BJ (cell line): ENCODE measurements around the gene NQO2. TPM values are rescaled to one million over a fixed set of nuclear protein-coding genes. Genes with fewer than 3 reads are reported as not detected.

ENCODE experiments used
- CTCF ChIA-PET: fragments of 350-600 bp; formaldehyde crosslinking; extraction: SDS; loops from one replicate; lab custom pipeline; 2021; ENCODE audit warnings: antibody characterized with exemption, inconsistent platforms; lab: Yijun Ruan, JAX
- POLR2A ChIA-PET: fragments of 300-600 bp; sonication (Branson Sonifier 250); formaldehyde crosslinking; extraction: SDS; loops from one replicate; lab custom pipeline; 2021; ENCODE audit warnings: antibody characterized with exemption; lab: Charles Lee
- DNase-seq: peaks from one replicate; pipeline ENCODE4 v3.0.0-alpha.2; 2011; ENCODE audit warnings: low read depth
- H3K27me3 ChIP-seq: 2 replicates; pipeline ENCODE4 v1.6.0; 2011; ENCODE audit warnings: low read length; ENCODE audit not compliant: control insufficient read depth, insufficient read depth
- H3K36me3 ChIP-seq: 2 replicates; pipeline ENCODE4 v1.5.1; 2011; ENCODE audit warnings: low read length; ENCODE audit not compliant: control insufficient read depth, insufficient read depth
- H3K4me3 ChIP-seq: 2 replicates; pipeline ENCODE4 v1.5.1; 2011; ENCODE audit warnings: low read depth, mild to moderate bottlenecking, control low read depth, low read length
- polyA plus RNA-seq: library from polyadenylated mRNA; depleted of rRNA; stranded (reverse); fragments of >200 nt; gene quantifications from 2 replicates; pipeline ENCODE4 v1.2.3, GENCODE V29; 2011
- TF ChIP-seq, protein P1 (sequence below): IDR thresholded peaks from 2 replicates; pipeline ENCODE4 v1.5.1; 2011; ENCODE audit warnings: low read depth, mild to moderate bottlenecking, control low read depth, inconsistent platforms, low read length, moderate library complexity; ENCODE audit not compliant: insufficient read depth

The NQO2 gene
- polyA plus RNA-seq, 1 experiment, result 56.2 TPM

DNA sequence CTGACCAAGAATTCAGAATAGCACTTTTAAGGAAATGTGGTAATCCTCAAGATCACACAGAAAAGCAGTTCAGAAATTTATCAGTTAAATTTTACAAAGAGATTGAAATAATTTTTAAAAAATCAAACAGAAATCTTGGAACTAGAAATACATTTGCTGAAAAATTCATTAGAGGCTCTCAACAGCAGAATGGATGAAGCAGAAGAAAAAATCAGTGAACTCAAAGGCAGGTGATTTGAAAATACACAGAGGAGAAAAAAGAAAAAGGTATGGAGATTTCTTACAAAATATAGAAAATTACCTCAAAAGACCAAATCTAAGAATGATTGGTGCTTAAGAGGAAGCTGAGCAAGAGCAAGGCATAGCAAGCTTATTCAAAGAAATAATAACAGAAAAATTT, 11.5 kb downstream of the NQO2 start:
- Histone ChIP-seq H3K36me3 (peaks cover 3% of the 10 kb centered on the region), H3K27me3 (no peaks in the 10 kb centered on the region), H3K4me3 (no peak overlapping the region)
- ChIA-PET POLR2A (no interaction called here), CTCF (interaction anchor here (0.6 to 1.1 kb wide), 2 partner anchors 9 to 172 kb away, joined by 3 to 4 read pairs; no protein-coding TSS in a partner anchor)
- DNase-seq, result no peak
- TF ChIP-seq, protein P1, sequence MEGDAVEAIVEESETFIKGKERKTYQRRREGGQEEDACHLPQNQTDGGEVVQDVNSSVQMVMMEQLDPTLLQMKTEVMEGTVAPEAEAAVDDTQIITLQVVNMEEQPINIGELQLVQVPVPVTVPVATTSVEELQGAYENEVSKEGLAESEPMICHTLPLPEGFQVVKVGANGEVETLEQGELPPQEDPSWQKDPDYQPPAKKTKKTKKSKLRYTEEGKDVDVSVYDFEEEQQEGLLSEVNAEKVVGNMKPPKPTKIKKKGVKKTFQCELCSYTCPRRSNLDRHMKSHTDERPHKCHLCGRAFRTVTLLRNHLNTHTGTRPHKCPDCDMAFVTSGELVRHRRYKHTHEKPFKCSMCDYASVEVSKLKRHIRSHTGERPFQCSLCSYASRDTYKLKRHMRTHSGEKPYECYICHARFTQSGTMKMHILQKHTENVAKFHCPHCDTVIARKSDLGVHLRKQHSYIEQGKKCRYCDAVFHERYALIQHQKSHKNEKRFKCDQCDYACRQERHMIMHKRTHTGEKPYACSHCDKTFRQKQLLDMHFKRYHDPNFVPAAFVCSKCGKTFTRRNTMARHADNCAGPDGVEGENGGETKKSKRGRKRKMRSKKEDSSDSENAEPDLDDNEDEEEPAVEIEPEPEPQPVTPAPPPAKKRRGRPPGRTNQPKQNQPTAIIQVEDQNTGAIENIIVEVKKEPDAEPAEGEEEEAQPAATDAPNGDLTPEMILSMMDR, result no peak

DNA sequence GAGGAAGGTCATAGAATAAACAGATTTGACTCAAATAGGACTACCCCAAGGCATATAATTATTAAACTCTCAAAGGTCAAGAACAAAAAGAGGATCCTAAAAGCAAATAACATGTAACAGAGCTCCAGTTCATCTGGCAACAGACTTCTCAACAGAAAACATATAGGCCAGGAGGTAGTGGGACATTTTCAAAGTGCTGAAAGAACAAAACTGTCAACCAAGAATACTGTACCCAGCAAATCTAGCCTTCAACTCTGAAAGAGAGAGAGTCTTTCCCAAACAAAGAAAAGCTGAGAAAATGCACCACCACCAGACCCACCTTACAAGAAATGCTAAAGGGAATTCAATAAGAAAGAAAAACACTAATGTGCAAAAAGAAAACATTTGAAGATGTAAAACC, 11.9 kb downstream of the NQO2 start:
- no peak overlapping the region for H3K4me3 ChIP-seq
- ChIA-PET CTCF (interaction anchor here (0.6 to 1.1 kb wide), 2 partner anchors 10 to 172 kb away, joined by 3 to 4 read pairs; no protein-coding TSS in a partner anchor), POLR2A (no interaction called here)
- peaks cover 3% of the 10 kb centered on the region for H3K36me3 ChIP-seq
- no peak for DNase-seq
- no peaks in the 10 kb centered on the region for H3K27me3 ChIP-seq
- TF ChIP-seq, protein P1, result no peak

DNA sequence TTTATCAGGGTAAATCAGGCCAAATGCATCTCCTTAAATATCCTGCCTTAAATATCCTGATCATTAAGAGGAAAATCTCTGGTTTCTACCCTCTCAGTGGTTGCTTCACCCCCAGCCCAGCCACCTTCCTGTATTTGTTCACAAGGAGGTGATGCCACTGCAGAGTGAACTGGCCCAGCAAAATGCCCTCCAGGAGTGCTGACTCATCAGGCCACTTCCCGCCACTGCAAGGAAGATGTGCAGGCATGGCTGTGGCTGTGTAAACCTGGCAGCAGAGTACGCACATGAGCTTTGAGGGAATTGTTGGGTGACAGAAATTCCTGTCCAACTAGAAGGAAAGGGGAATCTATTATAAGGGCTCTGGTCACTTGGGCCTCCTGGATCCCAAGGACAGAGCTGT, 13.8 kb downstream of the NQO2 start:
- Histone ChIP-seq H3K4me3 (no peak overlapping the region), H3K36me3 (peaks cover 5% of the 10 kb centered on the region), H3K27me3 (no peaks in the 10 kb centered on the region)
- ChIA-PET POLR2A (no interaction called here), CTCF (interaction anchor here (1.5 kb wide), 1 partner anchor 32 kb away, joined by 3 read pairs; no protein-coding TSS in a partner anchor)
- no peak for DNase-seq
- TF ChIP-seq, protein P1, result no peak

DNA sequence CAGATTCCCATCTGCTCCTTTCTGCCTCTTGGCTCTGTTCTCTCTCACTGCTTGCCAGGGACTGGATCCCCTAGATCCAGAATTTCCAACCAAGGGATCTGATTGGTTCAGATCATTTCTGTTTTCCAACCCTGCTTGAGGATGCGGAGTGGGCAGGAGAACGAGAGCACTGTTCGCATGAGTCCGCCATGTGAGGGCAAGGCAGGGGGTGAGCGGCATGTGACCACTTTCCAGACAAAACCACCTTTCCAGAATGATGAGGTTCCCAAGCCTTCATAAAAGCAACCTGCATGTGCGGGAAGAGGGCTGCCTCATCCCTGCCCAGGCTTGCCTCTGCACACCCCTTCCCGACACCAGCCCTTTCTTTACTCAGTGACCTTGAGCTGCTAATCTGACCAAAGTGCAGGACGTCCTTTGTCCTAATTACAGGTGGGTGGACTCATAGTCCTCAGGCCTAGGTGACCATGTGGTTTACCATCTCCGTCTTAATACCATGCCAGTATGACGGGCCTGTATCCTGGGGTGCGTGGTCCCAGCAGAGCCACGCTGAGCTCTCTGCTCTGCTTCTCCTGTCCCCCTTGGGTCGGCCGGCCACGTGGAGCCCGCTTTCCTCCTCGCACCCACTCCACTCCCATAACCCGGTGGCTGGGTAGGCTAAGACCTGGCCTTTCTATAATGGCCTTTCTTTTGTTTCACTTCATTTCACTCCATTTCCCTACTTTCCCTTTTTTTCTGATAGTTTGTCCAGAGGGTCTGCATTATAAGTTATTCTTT, 14.4 kb downstream of the NQO2 start:
- no peak for DNase-seq
- POLR2A ChIA-PET, result no interaction called here

DNA sequence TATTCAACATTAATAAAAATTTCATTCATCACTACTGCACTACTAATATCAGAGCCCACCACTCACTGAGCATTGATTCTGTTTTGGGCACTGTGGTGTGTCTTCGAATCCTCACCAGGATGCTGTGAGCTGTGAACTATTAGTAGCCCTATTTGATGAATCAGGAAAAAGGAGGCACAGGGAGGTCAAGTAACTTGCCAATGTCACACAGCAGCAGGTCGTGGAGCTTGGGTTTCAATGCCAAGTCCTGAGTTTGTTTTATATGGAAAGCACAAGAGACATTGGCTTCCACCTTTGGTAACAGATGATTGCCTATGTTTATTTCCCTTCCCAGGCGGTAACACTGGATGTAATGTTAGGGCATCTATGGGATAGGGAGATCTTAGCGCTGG, 15.0 kb downstream of the NQO2 start:
- H3K36me3 ChIP-seq, result peaks cover 6% of the 10 kb centered on the region
- TF ChIP-seq, protein P1, result no peak
- H3K27me3 ChIP-seq, result no peaks in the 10 kb centered on the region
- no peak overlapping the region for H3K4me3 ChIP-seq
- CTCF ChIA-PET, result interaction anchor here (1.5 kb wide), 1 partner anchor 30 kb away, joined by 3 read pairs; no protein-coding TSS in a partner anchor
- POLR2A ChIA-PET, result no interaction called here
- DNase-seq, result no peak

More for the DNA sequence above, 14.4 kb downstream of the NQO2 start:
- Histone ChIP-seq H3K36me3 (peaks cover 5% of the 10 kb centered on the region), H3K4me3 (no peak overlapping the region), H3K27me3 (no peaks in the 10 kb centered on the region)
- TF ChIP-seq, protein P1, result no peak
- CTCF ChIA-PET, result interaction anchor here (1.5 kb wide), 1 partner anchor 31 kb away, joined by 3 read pairs; no protein-coding TSS in a partner anchor
